Measurements from ENCODE around the gene SH3RF3. TPM values are rescaled to one million over a fixed set of nuclear protein-coding genes. Genes with fewer than 3 reads are reported as not detected.

SH3RF3 gene
- total and polyA plus RNA-seq, 2 of the 13 experiments (the other 11 are each of a cell fraction or from before 2014, with no cell fraction given): 0.04 TPM; not detected in 1

GRCh38 chr2:109482361-109482861 is 353.4 kb downstream of the SH3RF3 start:
- intact Hi-C loops (cut with micrococcal nuclease; ENCODE audit: unreplicated experiment) (no loop called here), in situ Hi-C loops (cut with HindIII; ENCODE audit: extremely low pct_ligation_motif_present, low pct_unique_long_range_greater_than_20kb) (no loop called here)
- 61% methylated on average over 14 of the region's 15 CpGs for WGBS (ENCODE audit: low lambda C conversion rate)
- Histone ChIP-seq H3K79me2 (ENCODE audit: insufficient read depth, low read length) (no peaks in the 10 kb centered on the region), H2AFZ (ENCODE audit: low read length) (no peak overlapping the region), H3K4me3 (replicated peaks in 1 of 3; ENCODE audit: insufficient read depth in 1 of 3, low read depth in 2 of 3, low read length in 3 of 3) (no peak overlapping the region), H4K20me1 (ENCODE audit: insufficient read depth, low read length) (no peaks in the 10 kb centered on the region), H3K9me3 (ENCODE audit: low read length) (no peaks in the 10 kb centered on the region), H3K4me1 (ENCODE audit: insufficient read depth, low read length) (no peaks in the 10 kb centered on the region), H3K4me2 (ENCODE audit: low read depth, low read length) (no peak overlapping the region), H3K36me3 (replicated peaks in 1 of 2; ENCODE audit: control insufficient read depth in 1 of 2, insufficient read depth in 2 of 2, low read length in 2 of 2) (no peaks in the 10 kb centered on the region), H3K9ac (ENCODE audit: insufficient read depth, low read depth, low read length) (no peak overlapping the region), H3K27ac (ENCODE audit: extremely low read length, insufficient read depth, low read length) (no peak overlapping the region), H3K27me3 (ENCODE audit: control insufficient read depth in 1 of 2, insufficient read depth in 2 of 2, low read length in 2 of 2) (peaks cover 2 to 13% of the 10 kb centered on the region in 2 experiments; a peak in 2 of 5 replicates)
- TF ChIP-seq NFYB (CRISPR knock-in tag; IDR thresholded peaks at IDR 0.05): no peak
- TF ChIP-seq NFKBIZ (CRISPR knock-in tag; IDR thresholded peaks at IDR 0.05): no peak
- no peak for TF ChIP-seq TOPORS (CRISPR knock-in tag; IDR thresholded peaks at IDR 0.05)
- no peak for TF ChIP-seq GFI1 (CRISPR knock-in tag; IDR thresholded peaks at IDR 0.05; ENCODE audit: borderline replicate concordance)
- TF ChIP-seq MLLT10 (CRISPR knock-in tag; IDR thresholded peaks at IDR 0.05): no peak
- no peak for TF ChIP-seq SMAD9 (CRISPR knock-in tag; IDR thresholded peaks at IDR 0.05)
- TF ChIP-seq SP2 (CRISPR knock-in tag; IDR thresholded peaks at IDR 0.05): no peak
- TF ChIP-seq ZNF296 (CRISPR knock-in tag; conservative IDR thresholded peaks at IDR 0.05): no peak
- TF ChIP-seq SNAPC4 (CRISPR knock-in tag; IDR thresholded peaks at IDR 0.05): no peak
- no peak for TF ChIP-seq ZNF281 (CRISPR knock-in tag; IDR thresholded peaks at IDR 0.05; ENCODE audit: borderline replicate concordance)
- no peak for TF ChIP-seq THAP7 (CRISPR knock-in tag; IDR thresholded peaks at IDR 0.05)
- TF ChIP-seq EHMT2 (IDR thresholded peaks at IDR 0.05; ENCODE audit: borderline replicate concordance, low read depth, low read length): no peak
- TF ChIP-seq TAF1 (CRISPR knock-in tag; IDR thresholded peaks at IDR 0.05): no peak
- TF ChIP-seq SOX6 (IDR thresholded peaks at IDR 0.05): no peak
- TF ChIP-seq SOX6 (CRISPR knock-in tag; IDR thresholded peaks at IDR 0.05): no peak
- BruUV-seq (replicated peaks): no TSS peak
- ATAC-seq (no peak), FAIRE-seq (no peak), DNase-seq (ENCODE audit: low spot score) (no peak)
- POLR2A ChIA-PET: no interaction called here
- CTCF ChIA-PET (ENCODE audit: low intra/inter-chr PET ratio, low total read pairs): no interaction called here
